ENCODE measurements around the gene EXOC3L1. TPM values are rescaled to one million over a fixed set of nuclear protein-coding genes. Genes with fewer than 3 reads are reported as not detected.

The EXOC3L1 gene
- total RNA-seq, 1 experiment from 2014 or later = 0.30 TPM

DNA sequence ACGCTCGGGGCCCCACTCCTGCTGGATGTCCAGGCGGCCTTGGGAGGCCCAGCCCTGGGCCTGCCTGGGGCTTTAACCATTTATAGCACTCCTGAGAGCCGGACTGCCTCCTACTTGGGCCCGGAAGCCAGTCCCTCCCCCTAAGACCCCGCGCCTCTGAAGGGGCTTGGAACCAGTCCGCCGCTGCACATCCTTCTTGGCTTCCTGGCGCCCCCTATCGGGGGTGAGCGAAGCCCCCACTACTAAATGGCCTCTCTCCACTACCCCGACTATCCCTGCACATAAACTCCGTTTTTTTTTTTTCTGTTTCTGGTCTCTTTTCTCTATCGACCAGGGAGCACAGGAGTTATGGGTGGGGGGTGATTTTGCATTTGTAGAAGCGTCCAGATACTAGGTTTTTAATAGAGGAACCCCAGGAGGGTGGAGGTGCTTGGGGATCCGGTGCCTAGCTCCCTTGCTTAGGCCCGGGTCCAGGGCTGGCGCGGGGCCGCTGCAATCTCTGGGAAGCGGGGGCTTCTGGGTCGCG, 20.2 kb downstream of the EXOC3L1 start:
- H3K9ac ChIP-seq (ENCODE audit: low read length) = peak overlapping the region; percentile 90
- peaks cover 35 to 59% of the 10 kb centered on the region in 2 experiments for H3K4me1 ChIP-seq (ENCODE audit: control insufficient read depth in 1 of 2, insufficient read depth in 2 of 2, low read length in 2 of 2)
- TSS peak; percentile 66 for BruUV-seq (replicated peaks)
- ChIA-PET POLR2A (interaction anchor here (1.9 to 2.1 kb wide), 2 partner anchors 9 to 28 kb away, joined by 9 to 17 read pairs; partner anchors contain the start of genes FBXL8 and TRADD), CTCF (interaction anchor here (0.6 to 5.6 kb wide), 12 partner anchors 9 to 570 kb away, joined by 3 to 52 read pairs (median 4); partner anchors contain the start of genes FBXL8, FHOD1 and TRADD), RAD21 (ENCODE audit: low non-redundant PET in 1 of 2, low total read pairs in 2 of 2, uncharacterized antibody in 2 of 2, unreplicated experiment in 2 of 2) (interaction anchor here in 1 of 2 experiments (1.0 to 1.7 kb wide), 2 partner anchors 17 to 152 kb away, joined by 3 to 6 read pairs; no protein-coding TSS in a partner anchor)
- H3K79me2 ChIP-seq (ENCODE audit: insufficient read depth, low read length) = peaks cover 8% of the 10 kb centered on the region; the same call in 1 of the 2 replicates
- peak overlapping the region; percentile 81 for H3K27ac ChIP-seq (ENCODE audit: low read depth, low read length)
- H3K4me3 ChIP-seq (replicated peaks in 1 of 2; ENCODE audit: low read depth in 1 of 2, low read length in 2 of 2) = peak overlapping the region; percentile 64 to 75
- no peaks in the 10 kb centered on the region for H3K27me3 ChIP-seq (ENCODE audit: insufficient read depth, low read length)
- intact Hi-C loops (cut with micrococcal nuclease) = no loop called here
- H4K20me1 ChIP-seq (ENCODE audit: insufficient read depth) = no peaks in the 10 kb centered on the region
- no peak for DNase-seq (ENCODE audit: low read depth, low spot score)
- ATAC-seq = no peak
- H2AFZ ChIP-seq (ENCODE audit: low read depth, low read length, poor library complexity, severe bottlenecking) = no peak overlapping the region
- TF ChIP-seq SP1 (IDR thresholded peaks at IDR 0.05; ENCODE audit: low read depth) (no peak), TCF7L2 (IDR thresholded peaks at IDR 0.05; ENCODE audit: borderline replicate concordance, extremely low read depth, insufficient read depth, insufficient read length) (no peak)
- TF ChIP-seq, protein P1, sequence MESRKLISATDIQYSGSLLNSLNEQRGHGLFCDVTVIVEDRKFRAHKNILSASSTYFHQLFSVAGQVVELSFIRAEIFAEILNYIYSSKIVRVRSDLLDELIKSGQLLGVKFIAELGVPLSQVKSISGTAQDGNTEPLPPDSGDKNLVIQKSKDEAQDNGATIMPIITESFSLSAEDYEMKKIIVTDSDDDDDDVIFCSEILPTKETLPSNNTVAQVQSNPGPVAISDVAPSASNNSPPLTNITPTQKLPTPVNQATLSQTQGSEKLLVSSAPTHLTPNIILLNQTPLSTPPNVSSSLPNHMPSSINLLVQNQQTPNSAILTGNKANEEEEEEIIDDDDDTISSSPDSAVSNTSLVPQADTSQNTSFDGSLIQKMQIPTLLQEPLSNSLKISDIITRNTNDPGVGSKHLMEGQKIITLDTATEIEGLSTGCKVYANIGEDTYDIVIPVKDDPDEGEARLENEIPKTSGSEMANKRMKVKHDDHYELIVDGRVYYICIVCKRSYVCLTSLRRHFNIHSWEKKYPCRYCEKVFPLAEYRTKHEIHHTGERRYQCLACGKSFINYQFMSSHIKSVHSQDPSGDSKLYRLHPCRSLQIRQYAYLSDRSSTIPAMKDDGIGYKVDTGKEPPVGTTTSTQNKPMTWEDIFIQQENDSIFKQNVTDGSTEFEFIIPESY (IDR thresholded peaks at IDR 0.05; ENCODE audit: extremely low read depth, insufficient replicate concordance, low read length) = peak; percentile 40
- TF ChIP-seq, protein P2, sequence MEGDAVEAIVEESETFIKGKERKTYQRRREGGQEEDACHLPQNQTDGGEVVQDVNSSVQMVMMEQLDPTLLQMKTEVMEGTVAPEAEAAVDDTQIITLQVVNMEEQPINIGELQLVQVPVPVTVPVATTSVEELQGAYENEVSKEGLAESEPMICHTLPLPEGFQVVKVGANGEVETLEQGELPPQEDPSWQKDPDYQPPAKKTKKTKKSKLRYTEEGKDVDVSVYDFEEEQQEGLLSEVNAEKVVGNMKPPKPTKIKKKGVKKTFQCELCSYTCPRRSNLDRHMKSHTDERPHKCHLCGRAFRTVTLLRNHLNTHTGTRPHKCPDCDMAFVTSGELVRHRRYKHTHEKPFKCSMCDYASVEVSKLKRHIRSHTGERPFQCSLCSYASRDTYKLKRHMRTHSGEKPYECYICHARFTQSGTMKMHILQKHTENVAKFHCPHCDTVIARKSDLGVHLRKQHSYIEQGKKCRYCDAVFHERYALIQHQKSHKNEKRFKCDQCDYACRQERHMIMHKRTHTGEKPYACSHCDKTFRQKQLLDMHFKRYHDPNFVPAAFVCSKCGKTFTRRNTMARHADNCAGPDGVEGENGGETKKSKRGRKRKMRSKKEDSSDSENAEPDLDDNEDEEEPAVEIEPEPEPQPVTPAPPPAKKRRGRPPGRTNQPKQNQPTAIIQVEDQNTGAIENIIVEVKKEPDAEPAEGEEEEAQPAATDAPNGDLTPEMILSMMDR (IDR thresholded peaks at IDR 0.05 in 2 of 3, conservative IDR thresholded peaks at IDR 0.05 in 1 of 3; ENCODE audit: borderline replicate concordance in 1 of 3, insufficient read depth in 1 of 3, low read depth in 2 of 3, low read length in 2 of 3) = peak in 2 of 3 experiments; percentile 78 to 93; a peak in 4 of 6 replicates
- peak overlapping the region; percentile 100 for H3K4me2 ChIP-seq (ENCODE audit: low read length)
- no peaks in the 10 kb centered on the region for H3K36me3 ChIP-seq (ENCODE audit: control insufficient read depth in 1 of 2, insufficient read depth in 2 of 2, low read length in 2 of 2)
- H3K9me3 ChIP-seq (ENCODE audit: control insufficient read depth in 1 of 2, insufficient read depth in 1 of 2, low read depth in 1 of 2, low read length in 2 of 2) = no peaks in the 10 kb centered on the region
- no peaks in the 10 kb centered on the region for H3K9me2 ChIP-seq (ENCODE audit: insufficient read depth)

All from HCT116 (cell line).